ENCODE data around the gene NUTM2G. TPM values are rescaled to one million over a fixed set of nuclear protein-coding genes. Genes with fewer than 3 reads are reported as not detected.
"Not testable (repeated sequence)": the region's sequence is repeated elsewhere in the genome, so short reads cannot be mapped to it uniquely, and the experiment has no call there.

Gene NUTM2G, protein sequence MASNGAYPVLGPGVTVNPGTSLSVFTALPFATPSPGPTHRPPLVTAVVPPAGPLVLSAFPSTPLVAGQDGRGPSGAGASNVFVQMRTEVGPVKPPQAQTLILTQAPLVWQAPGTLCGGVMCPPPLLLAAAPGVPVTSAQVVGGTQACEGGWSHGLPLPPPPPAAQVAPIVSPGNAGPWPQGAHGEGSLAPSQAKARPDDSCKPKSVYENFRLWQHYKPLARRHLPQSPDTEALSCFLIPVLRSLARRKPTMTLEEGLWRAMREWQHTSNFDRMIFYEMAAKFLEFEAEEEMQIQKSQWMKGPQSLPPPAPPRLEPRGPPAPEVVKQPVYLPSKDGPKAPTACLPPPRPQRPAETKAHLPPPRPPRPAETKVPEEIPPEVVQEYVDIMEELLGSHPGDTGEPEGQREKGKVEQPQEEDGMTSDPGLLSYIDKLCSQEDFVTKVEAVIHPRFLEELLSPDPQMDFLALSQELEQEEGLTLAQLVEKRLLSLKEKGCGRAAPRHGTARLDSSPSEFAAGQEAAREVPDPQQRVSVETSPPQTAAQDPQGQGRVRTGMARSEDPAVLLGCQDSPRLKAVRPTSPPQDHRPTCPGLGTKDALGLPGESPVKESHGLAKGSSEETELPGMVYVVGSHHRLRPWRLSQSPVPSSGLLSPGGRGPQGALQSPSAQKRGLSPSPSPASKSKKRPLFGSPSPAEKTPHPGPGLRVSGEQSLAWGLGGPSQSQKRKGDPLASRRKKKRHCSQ
- under 1 TPM in 1 of 3 donors, not detected in 2; 0.10 TPM for polyA plus RNA-seq

DNA sequence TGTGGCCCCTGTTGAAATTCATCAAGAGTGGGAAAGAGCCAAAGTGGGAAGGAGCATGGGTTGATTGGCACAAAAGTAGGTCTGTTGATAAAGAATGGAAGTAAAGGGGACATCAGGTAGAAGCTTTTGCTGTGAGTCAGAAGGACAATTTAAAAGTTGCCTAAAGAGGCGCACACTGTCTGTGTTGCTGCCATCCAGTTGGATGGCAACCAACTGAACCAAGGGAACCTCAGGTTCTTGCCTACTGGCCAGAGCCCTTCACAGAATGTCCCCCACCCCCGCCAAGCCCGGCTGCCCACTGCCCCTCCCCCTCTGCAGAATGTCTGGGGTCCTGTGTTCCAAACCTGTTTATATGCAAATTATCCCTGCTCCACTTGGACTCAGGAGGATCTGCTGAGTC lies at the start of gene NUTM2G:
TSS of gene NUTM2G (plus strand) at position 301 of the 400 bp plus-strand sequence. CDS start 182 bp downstream, outside the sequence.
- H3K27me3 Mint-ChIP-seq (ENCODE audit: low read depth in 3 of 3); H3K4me1 Mint-ChIP-seq; H3K9me3 Mint-ChIP-seq; H3K4me3 Mint-ChIP-seq; H3K27ac Mint-ChIP-seq; DNase-seq; H3K36me3 Mint-ChIP-seq: not testable (repeated sequence)

DNA sequence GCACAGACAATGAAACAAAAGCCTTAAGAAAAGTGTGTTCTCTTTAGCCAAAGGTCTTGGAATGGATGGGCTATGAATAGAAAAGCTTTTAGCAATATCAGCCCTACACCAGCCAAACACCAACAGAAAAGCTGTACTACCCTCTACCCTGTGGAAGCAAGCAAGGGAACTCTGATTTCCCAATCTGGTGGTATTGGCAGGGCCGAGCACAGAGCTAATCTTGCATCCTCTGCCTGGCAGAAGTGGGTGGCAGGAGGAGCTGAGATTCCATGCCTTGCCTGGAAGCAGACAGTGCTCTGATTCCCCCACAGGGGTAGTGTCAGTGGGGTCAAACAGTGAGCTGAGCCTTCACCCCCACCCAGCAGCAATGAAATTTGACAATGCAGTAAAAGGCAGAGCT lies 44.7 kb upstream of the NUTM2G start:
- Mint-ChIP-seq H3K36me3 (peaks cover 1 to 8% (median 3%) of the 10 kb centered on the region in 3 donors), H3K9me3 (peaks cover 0 to 2% (median 0%) of the 10 kb centered on the region in 6 donors), H3K27ac (no peak overlapping the region), H3K4me3 (no peak overlapping the region), H3K27me3 (ENCODE audit: low read depth in 3 of 3) (peaks cover 1 to 5% (median 1%) of the 10 kb centered on the region in 3 donors), H3K4me1 (no peaks in the 10 kb centered on the region)
- no peak for DNase-seq

GRCh38 chr9:96884443-96884842 lies 44.2 kb upstream of the NUTM2G start:
- H3K27ac Mint-ChIP-seq: no peak overlapping the region
- H3K36me3 Mint-ChIP-seq: peaks cover 3 to 8% (median 4%) of the 10 kb centered on the region in 3 donors
- H3K27me3 Mint-ChIP-seq (ENCODE audit: low read depth in 3 of 3): peaks cover 0 to 1% (median 1%) of the 10 kb centered on the region in 3 donors
- peaks cover 0 to 2% (median 0%) of the 10 kb centered on the region in 6 donors for H3K9me3 Mint-ChIP-seq
- no peaks in the 10 kb centered on the region for H3K4me1 Mint-ChIP-seq
- H3K4me3 Mint-ChIP-seq: no peak overlapping the region
- no peak for DNase-seq

DNA sequence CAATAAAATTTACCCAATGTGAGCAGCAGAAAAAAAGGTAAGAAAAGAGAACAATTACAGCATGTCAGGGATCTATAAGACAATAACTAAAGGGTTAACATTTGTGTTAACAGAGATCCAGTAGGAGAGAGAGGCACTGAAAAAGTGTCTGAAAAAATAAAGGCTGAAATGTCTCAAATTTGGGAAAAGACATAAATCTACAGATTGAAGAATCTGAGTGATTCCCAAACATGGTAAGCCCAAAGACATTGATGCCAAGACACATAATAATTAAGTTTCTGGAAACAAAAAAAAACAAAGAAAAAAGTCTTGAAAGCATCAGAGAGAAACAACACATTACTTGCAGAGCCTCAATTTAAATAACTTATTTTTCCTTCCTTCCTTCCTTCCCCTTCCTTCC lies 43.2 kb upstream of the NUTM2G start:
- peaks cover 0 to 2% (median 0%) of the 10 kb centered on the region in 6 donors for H3K9me3 Mint-ChIP-seq
- H3K27ac Mint-ChIP-seq: no peak overlapping the region
- no peak overlapping the region for H3K4me3 Mint-ChIP-seq
- no peaks in the 10 kb centered on the region for H3K4me1 Mint-ChIP-seq
- DNase-seq: no peak
- H3K36me3 Mint-ChIP-seq: peaks cover 4 to 8% (median 4%) of the 10 kb centered on the region in 3 donors
- H3K27me3 Mint-ChIP-seq (ENCODE audit: low read depth in 3 of 3): peaks cover 0 to 1% (median 1%) of the 10 kb centered on the region in 3 donors

DNA sequence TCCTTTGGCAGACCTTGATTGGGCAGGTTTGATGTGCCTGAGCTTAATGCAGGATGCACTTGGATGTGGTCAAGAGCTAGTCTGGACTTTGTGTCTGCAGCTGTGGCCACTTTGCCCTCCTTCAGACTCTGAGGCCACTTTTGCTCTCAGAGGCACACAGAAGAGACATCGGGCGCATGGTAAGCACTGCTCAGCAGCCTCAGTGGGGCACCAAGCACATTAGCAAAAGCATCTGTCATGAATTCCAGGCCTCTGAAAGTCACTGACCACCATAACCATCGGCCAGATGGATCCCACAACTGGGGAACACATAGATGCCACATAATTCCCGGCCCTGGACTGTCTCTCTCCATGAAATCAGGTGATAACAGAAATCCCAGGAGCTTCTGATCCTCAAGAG lies 40.1 kb upstream of the NUTM2G start:
- H3K27me3 Mint-ChIP-seq (ENCODE audit: low read depth in 3 of 3): no peaks in the 10 kb centered on the region
- no peak for DNase-seq
- H3K36me3 Mint-ChIP-seq: peaks cover 3 to 21% (median 18%) of the 10 kb centered on the region in 3 donors
- no peaks in the 10 kb centered on the region for H3K9me3 Mint-ChIP-seq
- no peaks in the 10 kb centered on the region for H3K4me1 Mint-ChIP-seq
- H3K4me3 Mint-ChIP-seq: no peak overlapping the region
- H3K27ac Mint-ChIP-seq: no peak overlapping the region

- Mint-ChIP-seq H3K4me1 (no peaks in the 10 kb centered on the region), H3K4me3 (no peak overlapping the region), H3K9me3 (no peaks in the 10 kb centered on the region), H3K27ac (no peak overlapping the region), H3K36me3 (peaks cover 20 to 47% (median 24%) of the 10 kb centered on the region in 3 donors), H3K27me3 (ENCODE audit: low read depth in 3 of 3) (no peaks in the 10 kb centered on the region)
- no peak for DNase-seq
Observed at GRCh38 chr9:96892131-96892530, 36.5 kb upstream of the NUTM2G start.

DNA sequence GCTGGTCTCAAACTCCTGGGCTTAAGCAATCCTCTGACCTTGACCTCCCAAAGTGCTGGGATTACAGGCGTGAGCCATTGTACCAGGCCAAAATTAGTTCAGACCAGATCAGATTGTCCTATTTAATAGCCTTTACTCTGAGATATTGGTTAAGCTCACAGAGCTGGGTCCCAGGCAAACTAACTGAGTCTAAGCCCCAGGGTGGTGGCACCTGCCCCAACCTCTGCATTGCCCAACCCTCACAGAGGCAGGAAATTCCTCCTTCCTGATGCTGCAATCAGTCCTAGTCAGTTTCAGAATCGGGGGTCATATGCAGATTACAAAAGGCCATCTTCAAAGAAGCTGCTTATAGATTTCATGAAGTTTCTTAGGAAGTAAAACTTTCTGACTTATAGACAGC lies 28.6 kb upstream of the NUTM2G start:
- not testable (repeated sequence) for H3K9me3 Mint-ChIP-seq; DNase-seq; H3K4me1 Mint-ChIP-seq; H3K4me3 Mint-ChIP-seq; H3K27me3 Mint-ChIP-seq (ENCODE audit: low read depth in 3 of 3); H3K27ac Mint-ChIP-seq
- H3K36me3 Mint-ChIP-seq: peaks cover 0 to 24% (median 13%) of the 10 kb centered on the region in 3 donors

DNA sequence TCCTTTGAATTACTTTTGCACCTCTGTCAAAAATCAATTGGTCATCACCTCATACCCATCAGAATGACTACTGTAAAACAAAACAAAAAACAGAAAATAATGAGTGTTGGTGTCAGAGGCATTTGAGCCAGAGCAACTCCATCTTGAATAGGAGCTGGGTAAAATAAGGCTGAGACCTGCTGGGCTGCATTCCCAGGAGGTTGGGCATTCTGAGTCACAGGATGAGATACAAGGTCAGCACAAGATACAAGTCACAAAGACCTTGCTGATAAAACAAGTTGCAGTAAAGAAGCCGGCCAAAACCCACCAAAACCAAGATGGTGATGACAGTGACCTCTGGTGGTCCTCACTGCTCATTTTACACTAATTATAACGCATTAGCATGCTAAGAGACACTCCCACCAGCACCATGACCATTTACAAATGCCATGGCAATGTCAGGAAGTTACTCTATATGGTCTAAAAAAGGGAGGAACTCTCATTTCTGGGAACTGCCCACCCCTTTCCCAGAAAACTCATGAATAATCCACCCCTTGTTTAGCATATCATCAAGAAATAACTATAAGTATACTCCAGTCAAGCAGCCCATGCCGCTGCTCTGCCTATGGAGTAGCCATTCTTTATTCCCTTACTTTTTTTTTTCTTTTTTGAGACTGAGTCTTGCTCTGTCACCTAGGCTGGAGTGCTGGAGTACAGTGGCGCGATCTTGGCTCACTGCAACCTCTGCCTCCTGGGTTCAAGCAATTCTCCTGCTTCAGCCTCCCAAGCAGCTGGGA lies 23.5 kb upstream of the NUTM2G start:
- not testable (repeated sequence) for H3K36me3 Mint-ChIP-seq; H3K27me3 Mint-ChIP-seq (ENCODE audit: low read depth in 3 of 3); DNase-seq; H3K4me3 Mint-ChIP-seq; H3K4me1 Mint-ChIP-seq; H3K27ac Mint-ChIP-seq; H3K9me3 Mint-ChIP-seq

DNA sequence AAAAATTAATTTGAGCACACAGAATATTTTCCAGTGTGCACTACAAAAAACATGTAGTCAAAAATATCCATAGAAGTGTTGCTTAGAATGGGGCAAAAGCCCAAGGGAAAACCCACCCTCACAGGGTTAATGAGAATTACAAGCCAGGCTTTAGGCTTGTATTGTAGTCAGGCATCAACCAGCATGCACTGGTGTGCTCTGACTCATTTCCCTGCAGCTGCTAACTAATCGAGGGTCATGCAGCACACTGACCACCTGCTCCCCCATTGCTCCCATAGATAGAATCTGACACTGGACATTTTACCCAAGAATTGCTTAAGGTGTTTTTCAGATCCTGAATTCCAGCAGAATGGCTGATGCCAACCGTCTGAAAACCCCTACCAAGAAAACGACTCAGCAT lies 20.2 kb upstream of the NUTM2G start:
- H3K9me3 Mint-ChIP-seq; DNase-seq; H3K4me1 Mint-ChIP-seq; H3K4me3 Mint-ChIP-seq; H3K27me3 Mint-ChIP-seq (ENCODE audit: low read depth in 3 of 3); H3K36me3 Mint-ChIP-seq; H3K27ac Mint-ChIP-seq: not testable (repeated sequence)

DNA sequence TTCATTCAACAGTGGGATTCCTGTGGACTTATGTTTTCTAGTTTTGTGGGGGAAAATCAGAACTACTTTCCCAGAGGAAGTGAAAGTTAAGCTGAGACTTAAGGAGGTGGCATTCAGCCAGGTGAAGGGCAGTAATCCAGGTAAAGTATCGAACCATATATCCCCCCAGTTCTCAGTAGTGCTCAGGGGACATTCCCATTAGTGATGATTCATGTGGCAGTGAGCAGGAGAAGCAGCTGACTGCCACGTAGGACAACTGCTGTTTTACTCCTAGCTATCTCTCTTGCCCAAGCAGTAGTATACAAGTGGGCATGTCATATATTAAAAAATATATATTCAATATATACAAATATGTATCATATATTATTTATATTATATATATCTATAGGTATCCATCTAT lies 13.1 kb upstream of the NUTM2G start:
- not testable (repeated sequence) for H3K36me3 Mint-ChIP-seq

GRCh38 chr9:96916531-96916930 lies 12.1 kb upstream of the NUTM2G start:
- H3K27me3 Mint-ChIP-seq (ENCODE audit: low read depth in 3 of 3); H3K4me3 Mint-ChIP-seq; H3K27ac Mint-ChIP-seq; H3K36me3 Mint-ChIP-seq; H3K4me1 Mint-ChIP-seq; H3K9me3 Mint-ChIP-seq; DNase-seq: not testable (repeated sequence)

More for the DNA sequence above, 13.1 kb upstream of the NUTM2G start:
- H3K27ac Mint-ChIP-seq; DNase-seq; H3K4me3 Mint-ChIP-seq; H3K9me3 Mint-ChIP-seq; H3K27me3 Mint-ChIP-seq (ENCODE audit: low read depth in 3 of 3); H3K4me1 Mint-ChIP-seq: not testable (repeated sequence)

DNA sequence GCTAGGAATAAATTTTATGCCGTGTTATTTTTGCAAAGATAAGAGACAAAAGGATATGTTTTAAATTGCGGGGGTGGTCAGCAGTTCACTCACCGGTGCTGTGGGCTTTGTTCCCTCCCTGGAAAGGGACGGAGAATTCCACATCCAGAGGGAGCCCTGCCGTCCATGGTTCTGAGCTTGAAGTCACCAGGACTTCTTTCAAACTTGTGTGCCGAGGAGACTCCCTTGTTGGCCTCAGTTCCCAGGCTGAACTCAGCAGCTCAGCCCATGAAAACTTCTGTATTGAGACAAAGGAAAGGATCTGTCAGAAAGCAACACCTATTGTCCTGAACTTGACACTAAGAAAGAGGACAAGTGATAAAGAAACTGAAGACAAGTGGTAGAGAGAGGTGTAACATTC lies 10.1 kb upstream of the NUTM2G start:
- not testable (repeated sequence) for H3K9me3 Mint-ChIP-seq; H3K4me3 Mint-ChIP-seq; H3K4me1 Mint-ChIP-seq; H3K27ac Mint-ChIP-seq; DNase-seq; H3K36me3 Mint-ChIP-seq; H3K27me3 Mint-ChIP-seq (ENCODE audit: low read depth in 3 of 3)

GRCh38 chr9:96920803-96921202 lies 7.8 kb upstream of the NUTM2G start:
- not testable (repeated sequence) for H3K27me3 Mint-ChIP-seq (ENCODE audit: low read depth in 3 of 3); H3K4me1 Mint-ChIP-seq; H3K27ac Mint-ChIP-seq; H3K9me3 Mint-ChIP-seq; H3K4me3 Mint-ChIP-seq; H3K36me3 Mint-ChIP-seq; DNase-seq

DNA sequence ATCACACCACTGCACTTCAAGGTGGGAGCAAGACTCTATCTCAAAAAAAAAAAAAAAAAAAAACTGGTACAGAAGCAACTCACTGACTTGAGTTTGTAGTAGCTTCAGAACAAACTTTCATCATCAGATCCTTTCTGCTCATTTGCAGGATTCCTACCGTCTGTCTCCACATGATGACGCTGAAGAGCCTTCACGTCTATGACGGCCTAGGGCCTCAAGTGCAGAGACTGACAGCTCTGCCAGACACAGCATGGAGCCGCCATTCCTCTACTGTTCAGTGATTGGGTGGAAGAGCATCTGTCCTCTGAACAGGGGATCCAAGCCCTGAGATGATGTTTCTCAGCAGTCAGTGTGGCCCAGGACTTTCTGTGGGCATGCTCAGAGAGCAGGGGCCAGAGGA lies 3.1 kb upstream of the NUTM2G start:
- not testable (repeated sequence) for H3K4me1 Mint-ChIP-seq; H3K4me3 Mint-ChIP-seq; H3K9me3 Mint-ChIP-seq; H3K27me3 Mint-ChIP-seq (ENCODE audit: low read depth in 3 of 3); DNase-seq; H3K27ac Mint-ChIP-seq; H3K36me3 Mint-ChIP-seq

Data from immature natural killer cell (primary cell).